ENCODE results near the gene NKD2. TPM values are rescaled to one million over a fixed set of nuclear protein-coding genes. Genes with fewer than 3 reads are reported as not detected.

The NKD2 gene
- total RNA-seq, 1 donor from 2014 or later = 1.8 TPM

DNA sequence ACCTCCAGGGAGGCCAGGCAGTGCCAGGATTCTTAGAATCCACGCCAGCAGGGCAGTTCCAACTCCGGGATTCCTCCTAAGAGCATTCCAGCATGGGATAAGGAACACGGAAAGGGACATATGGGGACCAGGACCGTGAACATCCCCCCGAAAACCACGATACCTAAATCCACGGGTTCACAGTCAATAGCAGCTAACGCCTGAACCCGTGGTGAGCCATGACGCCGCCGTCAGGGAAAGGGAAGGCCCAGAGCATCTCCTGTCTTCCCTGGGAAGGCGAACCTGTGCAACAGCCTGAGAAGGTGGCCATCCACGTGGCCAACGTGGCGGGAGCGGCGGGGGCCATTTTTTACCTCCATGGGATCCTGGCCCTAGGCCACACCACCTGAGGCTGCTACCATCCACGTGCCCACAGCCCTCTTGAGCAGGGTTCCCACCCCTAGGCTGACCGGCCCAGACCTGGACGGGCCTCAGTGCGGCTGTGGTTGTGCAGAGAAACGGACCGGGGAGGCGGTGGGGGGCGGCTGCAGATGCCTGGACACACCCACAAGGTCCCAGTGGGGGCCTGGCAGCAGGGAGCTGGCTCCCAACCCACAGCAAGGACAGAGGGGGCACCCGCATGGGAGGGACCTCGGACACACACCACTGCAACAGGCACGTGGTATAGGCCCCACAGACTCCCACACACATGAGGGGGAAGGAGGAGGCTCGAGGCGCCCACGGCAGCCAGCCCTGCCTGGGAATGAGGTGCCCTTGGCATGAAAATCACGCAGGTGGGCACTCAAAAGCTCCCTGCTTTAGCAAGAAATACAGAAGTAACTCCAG, 60.5 kb downstream of the NKD2 start:
- peaks cover 2% of the 10 kb centered on the region for H3K4me1 Mint-ChIP-seq (ENCODE audit: unreplicated experiment)
- TF ChIP-seq, protein P1, sequence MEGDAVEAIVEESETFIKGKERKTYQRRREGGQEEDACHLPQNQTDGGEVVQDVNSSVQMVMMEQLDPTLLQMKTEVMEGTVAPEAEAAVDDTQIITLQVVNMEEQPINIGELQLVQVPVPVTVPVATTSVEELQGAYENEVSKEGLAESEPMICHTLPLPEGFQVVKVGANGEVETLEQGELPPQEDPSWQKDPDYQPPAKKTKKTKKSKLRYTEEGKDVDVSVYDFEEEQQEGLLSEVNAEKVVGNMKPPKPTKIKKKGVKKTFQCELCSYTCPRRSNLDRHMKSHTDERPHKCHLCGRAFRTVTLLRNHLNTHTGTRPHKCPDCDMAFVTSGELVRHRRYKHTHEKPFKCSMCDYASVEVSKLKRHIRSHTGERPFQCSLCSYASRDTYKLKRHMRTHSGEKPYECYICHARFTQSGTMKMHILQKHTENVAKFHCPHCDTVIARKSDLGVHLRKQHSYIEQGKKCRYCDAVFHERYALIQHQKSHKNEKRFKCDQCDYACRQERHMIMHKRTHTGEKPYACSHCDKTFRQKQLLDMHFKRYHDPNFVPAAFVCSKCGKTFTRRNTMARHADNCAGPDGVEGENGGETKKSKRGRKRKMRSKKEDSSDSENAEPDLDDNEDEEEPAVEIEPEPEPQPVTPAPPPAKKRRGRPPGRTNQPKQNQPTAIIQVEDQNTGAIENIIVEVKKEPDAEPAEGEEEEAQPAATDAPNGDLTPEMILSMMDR (IDR thresholded peaks at IDR 0.05; ENCODE audit: unreplicated experiment) = no peak
- H3K27me3 Mint-ChIP-seq (ENCODE audit: unreplicated experiment) = peaks cover 4% of the 10 kb centered on the region
- H3K27ac Mint-ChIP-seq (ENCODE audit: unreplicated experiment) = no peak overlapping the region
- no peak overlapping the region for H3K4me3 Mint-ChIP-seq (ENCODE audit: unreplicated experiment)
- no peak for DNase-seq (ENCODE audit: low spot score)
- H3K36me3 Mint-ChIP-seq (ENCODE audit: low read depth, unreplicated experiment) = peaks cover 6% of the 10 kb centered on the region
- no peaks in the 10 kb centered on the region for H3K9me3 Mint-ChIP-seq (ENCODE audit: unreplicated experiment)

DNA sequence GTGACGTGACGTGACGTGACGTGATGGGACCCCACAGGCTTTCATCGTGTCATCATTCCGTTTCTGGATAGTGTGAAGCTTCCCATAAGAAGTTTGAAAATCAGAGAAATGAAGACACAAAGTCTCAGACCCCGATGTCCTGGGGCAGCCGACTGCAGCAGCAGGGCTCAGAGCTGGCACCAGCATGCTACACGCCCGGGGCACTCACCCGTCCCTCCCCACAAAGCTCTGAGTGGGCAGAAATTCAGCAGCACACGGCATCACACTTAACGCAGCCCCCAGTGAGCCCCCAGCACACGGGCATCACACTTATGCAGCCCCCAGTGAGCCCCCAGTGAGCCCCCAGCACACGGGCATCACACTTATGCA, 61.1 kb downstream of the NKD2 start:
- no peak for DNase-seq (ENCODE audit: low spot score)
- Mint-ChIP-seq H3K9me3 (ENCODE audit: unreplicated experiment) (no peaks in the 10 kb centered on the region), H3K27me3 (ENCODE audit: unreplicated experiment) (peaks cover 4% of the 10 kb centered on the region), H3K4me3 (ENCODE audit: unreplicated experiment) (no peak overlapping the region), H3K36me3 (ENCODE audit: low read depth, unreplicated experiment) (peaks cover 6% of the 10 kb centered on the region), H3K4me1 (ENCODE audit: unreplicated experiment) (peaks cover 2% of the 10 kb centered on the region), H3K27ac (ENCODE audit: unreplicated experiment) (no peak overlapping the region)
- TF ChIP-seq, protein P1 (IDR thresholded peaks at IDR 0.05; ENCODE audit: unreplicated experiment) = no peak

DNA sequence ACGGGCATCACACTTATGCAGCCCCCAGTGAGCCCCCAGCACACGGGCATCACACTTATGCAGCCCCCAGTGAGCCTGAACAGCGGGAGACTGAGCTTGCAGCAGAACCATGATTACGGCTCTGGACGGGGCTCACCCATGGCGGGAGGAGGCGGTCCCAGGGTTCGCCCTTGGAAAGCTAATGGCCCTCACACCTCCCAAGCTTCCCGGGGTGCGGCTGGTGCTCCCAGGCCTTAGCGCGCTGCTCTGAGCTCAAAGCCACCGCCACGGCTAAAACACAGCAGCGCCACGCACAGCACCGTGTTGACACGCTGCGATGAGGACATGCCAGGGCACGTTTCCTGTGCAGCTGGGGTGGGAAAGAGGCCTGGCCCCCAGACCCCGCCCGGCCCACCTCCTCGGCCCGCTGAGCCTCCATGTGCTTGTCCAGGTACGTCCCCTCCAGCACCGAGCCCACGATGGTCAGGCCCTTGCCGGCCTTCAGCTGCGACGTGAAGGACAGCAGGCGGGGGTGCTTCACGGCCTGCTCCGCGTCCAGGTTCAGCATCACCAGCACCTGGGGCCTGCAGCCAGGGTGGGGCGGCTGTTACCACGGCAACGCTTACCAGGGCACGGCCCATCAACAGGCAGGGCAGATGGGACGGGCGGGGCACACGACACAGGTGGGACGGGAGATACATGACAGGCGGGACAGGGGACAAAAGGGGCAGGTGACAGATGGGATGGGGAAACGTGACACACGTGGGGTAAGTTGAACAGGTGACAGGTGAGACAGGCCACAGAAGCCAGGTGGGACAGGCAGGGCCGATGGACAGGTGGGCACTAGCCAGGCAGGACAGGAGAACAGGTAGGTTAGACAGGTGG, 64.9 kb downstream of the NKD2 start:
- TF ChIP-seq, protein P1 (IDR thresholded peaks at IDR 0.05; ENCODE audit: unreplicated experiment) = no peak
- Mint-ChIP-seq H3K27ac (ENCODE audit: unreplicated experiment) (no peak overlapping the region), H3K27me3 (ENCODE audit: unreplicated experiment) (peaks cover 3% of the 10 kb centered on the region), H3K4me3 (ENCODE audit: unreplicated experiment) (no peak overlapping the region), H3K4me1 (ENCODE audit: unreplicated experiment) (no peaks in the 10 kb centered on the region), H3K36me3 (ENCODE audit: low read depth, unreplicated experiment) (peaks cover 2% of the 10 kb centered on the region), H3K9me3 (ENCODE audit: unreplicated experiment) (no peaks in the 10 kb centered on the region)
- no peak for DNase-seq (ENCODE audit: low spot score)

DNA sequence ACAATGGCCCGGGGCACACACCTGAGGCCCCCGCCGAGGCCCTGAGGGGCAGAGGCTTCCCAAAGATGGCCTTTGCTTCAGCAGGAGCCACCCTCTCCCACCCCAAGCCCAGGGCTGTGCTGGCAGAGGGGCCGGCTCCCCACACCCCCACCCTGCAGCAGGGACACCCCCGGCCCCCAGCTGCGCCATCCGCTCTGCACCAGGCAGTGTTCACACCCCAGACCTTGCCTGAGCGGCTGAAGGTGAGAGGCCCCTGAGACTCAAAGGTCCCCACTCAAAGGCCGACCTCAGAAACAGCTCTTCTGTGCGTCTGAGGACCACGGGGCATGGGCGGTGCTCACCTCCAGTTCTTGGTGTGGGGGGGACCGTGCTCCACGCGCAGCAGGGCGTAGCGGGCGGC, 65.6 kb downstream of the NKD2 start:
- peaks cover 3% of the 10 kb centered on the region for H3K27me3 Mint-ChIP-seq (ENCODE audit: unreplicated experiment)
- no peak overlapping the region for H3K4me3 Mint-ChIP-seq (ENCODE audit: unreplicated experiment)
- H3K9me3 Mint-ChIP-seq (ENCODE audit: unreplicated experiment) = no peaks in the 10 kb centered on the region
- TF ChIP-seq, protein P1 (IDR thresholded peaks at IDR 0.05; ENCODE audit: unreplicated experiment) = no peak
- H3K27ac Mint-ChIP-seq (ENCODE audit: unreplicated experiment) = no peak overlapping the region
- H3K36me3 Mint-ChIP-seq (ENCODE audit: low read depth, unreplicated experiment) = peaks cover 4% of the 10 kb centered on the region
- no peaks in the 10 kb centered on the region for H3K4me1 Mint-ChIP-seq (ENCODE audit: unreplicated experiment)
- DNase-seq (ENCODE audit: low spot score) = no peak
